Kidney epithelial cell (primary cell): ENCODE results near the gene TNNC2. TPM values are rescaled to one million over a fixed set of nuclear protein-coding genes. Genes with fewer than 3 reads are reported as not detected.

Experiments
- DNase-seq: peaks from one replicate; pipeline ENCODE4 v3.0.0-alpha.2; 2010; ENCODE audit warnings: low read depth
- H3K27me3 ChIP-seq: 2 replicates; pipeline ENCODE4 v1.6.0; 2011; ENCODE audit warnings: low read length; ENCODE audit not compliant: control insufficient read depth, insufficient read depth
- H3K36me3 ChIP-seq: 2 replicates; pipeline ENCODE4 v1.5.1; 2011; ENCODE audit warnings: low read length; ENCODE audit not compliant: control insufficient read depth, insufficient read depth
- H3K4me3 ChIP-seq: 2 replicates; pipeline ENCODE4 v1.5.1; 2011; ENCODE audit warnings: low read depth, mild to moderate bottlenecking, control low read depth, low read length
- CTCF ChIP-seq: IDR thresholded peaks from 2 replicates; pipeline ENCODE4 v1.5.1; 2011; ENCODE audit warnings: mild to moderate bottlenecking, moderate library complexity, low read length, control low read depth, inconsistent platforms; ENCODE audit not compliant: insufficient read depth, poor library complexity, severe bottlenecking
- total RNA-seq: library from RNA; depleted of rRNA; stranded (reverse); fragments of >200 nt; gene quantifications from 2 replicates; pipeline ENCODE4 v1.2.3, GENCODE V29; 2015

TNNC2 gene
- total RNA-seq, 1 donor from 2014 or later: not detected

- H3K36me3 ChIP-seq: peaks cover 4% of the 10 kb centered on the region
- H3K4me3 ChIP-seq: no peak overlapping the region
Observed at GRCh38 chr20:45842169-45842812, 15.2 kb upstream of the TNNC2 start.

GRCh38 chr20:45841407-45842129 lies 14.5 kb upstream of the TNNC2 start:
- DNase-seq: no peak
- H3K4me3 ChIP-seq: no peak overlapping the region
- peaks cover 4% of the 10 kb centered on the region for H3K36me3 ChIP-seq
- no peaks in the 10 kb centered on the region for H3K27me3 ChIP-seq
- no peak for TF ChIP-seq CTCF

More at GRCh38 chr20:45842169-45842812, 15.2 kb upstream of the TNNC2 start:
- TF ChIP-seq CTCF: no peak
- no peak for DNase-seq
- no peaks in the 10 kb centered on the region for H3K27me3 ChIP-seq

GRCh38 chr20:45840700-45841198 lies 13.6 kb upstream of the TNNC2 start:
- Histone ChIP-seq H3K4me3 (no peak overlapping the region), H3K27me3 (no peaks in the 10 kb centered on the region), H3K36me3 (peaks cover 4% of the 10 kb centered on the region)
- DNase-seq: no peak
- no peak for TF ChIP-seq CTCF

- Histone ChIP-seq H3K27me3 (no peaks in the 10 kb centered on the region), H3K36me3 (no peaks in the 10 kb centered on the region), H3K4me3 (no peak overlapping the region)
- TF ChIP-seq CTCF: no peak
- no peak for DNase-seq
Observed at GRCh38 chr20:45836841-45837240, 9.7 kb upstream of the TNNC2 start.

GRCh38 chr20:45835825-45836224 lies 8.7 kb upstream of the TNNC2 start:
- DNase-seq: no peak
- TF ChIP-seq CTCF: no peak
- no peak overlapping the region for H3K4me3 ChIP-seq
- H3K36me3 ChIP-seq: no peaks in the 10 kb centered on the region
- H3K27me3 ChIP-seq: no peaks in the 10 kb centered on the region
